ENCODE measurements around the gene RGS7. TPM values are rescaled to one million over a fixed set of nuclear protein-coding genes. Genes with fewer than 3 reads are reported as not detected.

Gene RGS7
- total RNA-seq, 1 donor from 2014 or later, result 0.18 TPM

DNA sequence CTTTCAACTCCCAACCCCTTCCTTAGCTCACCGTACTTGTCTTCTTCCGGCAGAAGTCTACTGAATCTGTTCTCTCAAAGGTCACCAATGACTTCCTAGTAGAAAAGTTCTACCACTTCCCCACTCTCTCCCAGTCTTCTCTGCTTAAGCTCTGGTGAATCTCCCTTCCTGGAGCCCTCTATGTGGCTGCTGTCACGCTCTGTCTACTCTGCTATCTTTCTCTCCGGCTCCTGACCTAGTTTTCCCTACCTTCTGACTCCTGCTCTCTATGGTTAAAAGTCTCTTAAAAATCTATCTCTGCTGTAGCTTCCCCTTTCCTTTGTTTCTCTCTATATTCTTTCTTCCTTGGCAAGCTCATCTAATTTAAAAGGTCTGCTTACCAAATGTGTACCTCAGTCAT lies 394.9 kb downstream of the RGS7 start:
- H3K9me3 ChIP-seq (ENCODE audit: insufficient read depth, low read depth, low read length), result no peaks in the 10 kb centered on the region
- Mint-ChIP-seq H3K4me3 (ENCODE audit: unreplicated experiment) (no peak overlapping the region), H3K9me3 (ENCODE audit: unreplicated experiment) (no peaks in the 10 kb centered on the region), H3K27ac (ENCODE audit: unreplicated experiment) (no peak overlapping the region), H3K36me3 (ENCODE audit: low read depth, unreplicated experiment) (no peaks in the 10 kb centered on the region), H3K4me1 (ENCODE audit: low read depth, unreplicated experiment) (no peaks in the 10 kb centered on the region), H3K27me3 (ENCODE audit: low read depth, unreplicated experiment) (no peaks in the 10 kb centered on the region)
- H3K9ac ChIP-seq (ENCODE audit: low read length), result no peak overlapping the region
- H3K4me1 ChIP-seq (ENCODE audit: insufficient read depth, low read length), result no peaks in the 10 kb centered on the region
- no peak overlapping the region for H3K4me2 ChIP-seq (ENCODE audit: low read length)
- TF ChIP-seq, protein P1, sequence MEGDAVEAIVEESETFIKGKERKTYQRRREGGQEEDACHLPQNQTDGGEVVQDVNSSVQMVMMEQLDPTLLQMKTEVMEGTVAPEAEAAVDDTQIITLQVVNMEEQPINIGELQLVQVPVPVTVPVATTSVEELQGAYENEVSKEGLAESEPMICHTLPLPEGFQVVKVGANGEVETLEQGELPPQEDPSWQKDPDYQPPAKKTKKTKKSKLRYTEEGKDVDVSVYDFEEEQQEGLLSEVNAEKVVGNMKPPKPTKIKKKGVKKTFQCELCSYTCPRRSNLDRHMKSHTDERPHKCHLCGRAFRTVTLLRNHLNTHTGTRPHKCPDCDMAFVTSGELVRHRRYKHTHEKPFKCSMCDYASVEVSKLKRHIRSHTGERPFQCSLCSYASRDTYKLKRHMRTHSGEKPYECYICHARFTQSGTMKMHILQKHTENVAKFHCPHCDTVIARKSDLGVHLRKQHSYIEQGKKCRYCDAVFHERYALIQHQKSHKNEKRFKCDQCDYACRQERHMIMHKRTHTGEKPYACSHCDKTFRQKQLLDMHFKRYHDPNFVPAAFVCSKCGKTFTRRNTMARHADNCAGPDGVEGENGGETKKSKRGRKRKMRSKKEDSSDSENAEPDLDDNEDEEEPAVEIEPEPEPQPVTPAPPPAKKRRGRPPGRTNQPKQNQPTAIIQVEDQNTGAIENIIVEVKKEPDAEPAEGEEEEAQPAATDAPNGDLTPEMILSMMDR (IDR thresholded peaks at IDR 0.05; ENCODE audit: insufficient read depth, low read depth, low read length), result no peak
- TF ChIP-seq EZH2 (IDR thresholded peaks at IDR 0.05; ENCODE audit: insufficient read depth, low read length), result no peak
- no peaks in the 10 kb centered on the region for H3K79me2 ChIP-seq (ENCODE audit: insufficient read depth, low read length)
- FAIRE-seq (no peak), DNase-seq (ENCODE audit: low read depth) (no peak)
- no peak overlapping the region for H3K4me3 ChIP-seq (ENCODE audit: insufficient read depth, low read depth, low read length)
- no peak overlapping the region for H3K27ac ChIP-seq (ENCODE audit: low read depth, low read length)
- H2AFZ ChIP-seq (ENCODE audit: low read depth, low read length), result no peak overlapping the region
- H4K20me1 ChIP-seq (ENCODE audit: insufficient read depth, low read length), result no peaks in the 10 kb centered on the region
- no peaks in the 10 kb centered on the region for H3K36me3 ChIP-seq (ENCODE audit: insufficient read depth, low read length)
- H3K27me3 ChIP-seq (ENCODE audit: insufficient read depth, low read length), result no peaks in the 10 kb centered on the region

DNA sequence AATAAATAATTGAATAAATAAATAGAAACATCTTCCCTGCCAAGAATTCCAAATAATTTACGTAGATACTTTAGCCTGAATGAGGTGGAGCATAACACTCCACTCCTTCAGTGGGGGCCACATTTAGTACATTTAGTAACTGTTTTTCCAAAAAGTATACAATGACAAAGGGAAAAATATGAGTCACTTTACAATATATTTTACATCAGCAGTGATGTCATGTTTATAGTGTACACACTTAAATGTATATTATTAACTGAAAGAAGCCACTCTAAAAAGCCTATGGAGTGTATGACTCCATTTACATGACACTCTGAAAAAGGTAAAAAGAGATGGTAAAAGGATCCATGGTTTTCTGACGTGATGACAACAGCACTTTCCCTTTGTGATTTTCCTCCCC lies 400.6 kb downstream of the RGS7 start:
- Histone ChIP-seq H3K79me2 (ENCODE audit: insufficient read depth, low read length) (no peaks in the 10 kb centered on the region), H3K4me1 (ENCODE audit: insufficient read depth, low read length) (no peaks in the 10 kb centered on the region), H3K27me3 (ENCODE audit: insufficient read depth, low read length) (no peaks in the 10 kb centered on the region), H3K9me3 (ENCODE audit: insufficient read depth, low read depth, low read length) (no peaks in the 10 kb centered on the region), H3K9ac (ENCODE audit: low read length) (no peak overlapping the region), H3K4me2 (ENCODE audit: low read length) (no peak overlapping the region), H3K4me3 (ENCODE audit: insufficient read depth, low read depth, low read length) (no peak overlapping the region), H4K20me1 (ENCODE audit: insufficient read depth, low read length) (no peaks in the 10 kb centered on the region), H2AFZ (ENCODE audit: low read depth, low read length) (no peak overlapping the region), H3K36me3 (ENCODE audit: insufficient read depth, low read length) (no peaks in the 10 kb centered on the region), H3K27ac (ENCODE audit: low read depth, low read length) (no peak overlapping the region)
- no peaks in the 10 kb centered on the region for H3K27me3 Mint-ChIP-seq (ENCODE audit: low read depth, unreplicated experiment)
- H3K27ac Mint-ChIP-seq (ENCODE audit: unreplicated experiment), result no peak overlapping the region
- no peaks in the 10 kb centered on the region for H3K9me3 Mint-ChIP-seq (ENCODE audit: unreplicated experiment)
- no peaks in the 10 kb centered on the region for H3K36me3 Mint-ChIP-seq (ENCODE audit: low read depth, unreplicated experiment)
- no peak for FAIRE-seq
- H3K4me3 Mint-ChIP-seq (ENCODE audit: unreplicated experiment), result no peak overlapping the region
- H3K4me1 Mint-ChIP-seq (ENCODE audit: low read depth, unreplicated experiment), result no peaks in the 10 kb centered on the region
- DNase-seq (ENCODE audit: low read depth), result no peak
- no peak for TF ChIP-seq EZH2 (IDR thresholded peaks at IDR 0.05; ENCODE audit: insufficient read depth, low read length)
- TF ChIP-seq, protein P1 (IDR thresholded peaks at IDR 0.05; ENCODE audit: insufficient read depth, low read depth, low read length), result no peak

DNA sequence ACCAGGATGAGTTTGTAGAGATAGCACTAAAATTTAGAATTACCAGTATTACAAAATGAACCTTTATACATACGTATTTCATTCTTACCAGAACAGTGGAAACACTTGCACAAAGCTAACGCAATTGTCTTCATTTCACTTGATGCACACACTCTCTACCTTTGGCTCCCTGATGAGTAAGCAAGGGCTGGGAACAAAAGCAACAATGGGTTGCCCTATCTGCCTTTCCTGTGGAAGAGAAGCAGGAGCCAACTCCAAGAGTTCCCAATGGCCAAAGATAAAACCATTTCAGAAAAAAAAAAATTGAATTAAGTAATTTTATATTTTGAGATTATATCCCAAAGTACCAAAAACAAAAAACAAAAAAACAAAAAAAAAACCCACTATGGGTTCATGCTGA lies 401.0 kb downstream of the RGS7 start:
- H3K79me2 ChIP-seq (ENCODE audit: insufficient read depth, low read length), result no peaks in the 10 kb centered on the region
- H3K27me3 Mint-ChIP-seq (ENCODE audit: low read depth, unreplicated experiment), result no peaks in the 10 kb centered on the region
- no peak for TF ChIP-seq EZH2 (IDR thresholded peaks at IDR 0.05; ENCODE audit: insufficient read depth, low read length)
- TF ChIP-seq, protein P1 (IDR thresholded peaks at IDR 0.05; ENCODE audit: insufficient read depth, low read depth, low read length), result no peak
- H3K27ac Mint-ChIP-seq (ENCODE audit: unreplicated experiment), result no peak overlapping the region
- no peaks in the 10 kb centered on the region for H3K9me3 Mint-ChIP-seq (ENCODE audit: unreplicated experiment)
- H3K9ac ChIP-seq (ENCODE audit: low read length), result no peak overlapping the region
- no peaks in the 10 kb centered on the region for H3K4me1 Mint-ChIP-seq (ENCODE audit: low read depth, unreplicated experiment)
- FAIRE-seq (no peak), DNase-seq (ENCODE audit: low read depth) (no peak)
- no peaks in the 10 kb centered on the region for H3K36me3 Mint-ChIP-seq (ENCODE audit: low read depth, unreplicated experiment)
- H3K4me2 ChIP-seq (ENCODE audit: low read length), result no peak overlapping the region
- H3K9me3 ChIP-seq (ENCODE audit: insufficient read depth, low read depth, low read length), result no peaks in the 10 kb centered on the region
- no peaks in the 10 kb centered on the region for H3K4me1 ChIP-seq (ENCODE audit: insufficient read depth, low read length)
- no peaks in the 10 kb centered on the region for H3K36me3 ChIP-seq (ENCODE audit: insufficient read depth, low read length)
- no peak overlapping the region for H2AFZ ChIP-seq (ENCODE audit: low read depth, low read length)
- H3K4me3 Mint-ChIP-seq (ENCODE audit: unreplicated experiment), result no peak overlapping the region
- no peak overlapping the region for H3K27ac ChIP-seq (ENCODE audit: low read depth, low read length)
- H4K20me1 ChIP-seq (ENCODE audit: insufficient read depth, low read length), result no peaks in the 10 kb centered on the region
- H3K4me3 ChIP-seq (ENCODE audit: insufficient read depth, low read depth, low read length), result no peak overlapping the region
- no peaks in the 10 kb centered on the region for H3K27me3 ChIP-seq (ENCODE audit: insufficient read depth, low read length)

Data from astrocyte (in vitro differentiated cells and primary cell).